ENCODE data around the gene HADHB.
"Not testable (repeated sequence)": the region's sequence is repeated elsewhere in the genome, so short reads cannot be mapped to it uniquely, and the experiment has no call there.

The HADHB gene

GRCh38 chr2:26235089-26235488 is 9.7 kb upstream of the HADHB start:
- Mint-ChIP-seq H3K36me3 (peaks cover 9% of the 10 kb centered on the region), H3K9me3 (no peaks in the 10 kb centered on the region), H3K4me1 (peaks cover 11% of the 10 kb centered on the region), H3K27ac (no peak overlapping the region), H3K4me3 (no peak overlapping the region), H3K27me3 (no peaks in the 10 kb centered on the region)

GRCh38 chr2:26237868-26238267 is 6.9 kb upstream of the HADHB start:
- Mint-ChIP-seq H3K4me3 (no peak overlapping the region), H3K27ac (no peak overlapping the region), H3K36me3 (peaks cover 8% of the 10 kb centered on the region), H3K27me3 (no peaks in the 10 kb centered on the region), H3K9me3 (no peaks in the 10 kb centered on the region), H3K4me1 (peaks cover 32% of the 10 kb centered on the region)

- Mint-ChIP-seq H3K27me3 (no peaks in the 10 kb centered on the region), H3K4me3 (no peak overlapping the region), H3K27ac (no peak overlapping the region), H3K36me3 (peaks cover 6% of the 10 kb centered on the region), H3K4me1 (peaks cover 38% of the 10 kb centered on the region), H3K9me3 (no peaks in the 10 kb centered on the region)
Measured at GRCh38 chr2:26238311-26238958, 6.3 kb upstream of the HADHB start.

GRCh38 chr2:26241928-26242436 is 2.8 kb upstream of the HADHB start:
- no peaks in the 10 kb centered on the region for H3K27me3 Mint-ChIP-seq
- H3K36me3 Mint-ChIP-seq: peaks cover 3% of the 10 kb centered on the region
- no peaks in the 10 kb centered on the region for H3K9me3 Mint-ChIP-seq
- H3K4me1 Mint-ChIP-seq: peaks cover 55% of the 10 kb centered on the region
- H3K4me3 Mint-ChIP-seq: peak overlapping the region; percentile 5
- no peak overlapping the region for H3K27ac Mint-ChIP-seq

GRCh38 chr2:26243470-26244308 is 1.1 kb upstream of the HADHB start:
- Mint-ChIP-seq H3K4me3 (peak overlapping the region; percentile 100), H3K4me1 (peaks cover 63% of the 10 kb centered on the region), H3K27ac (peak overlapping the region; percentile 100), H3K9me3 (no peaks in the 10 kb centered on the region), H3K27me3 (no peaks in the 10 kb centered on the region), H3K36me3 (peaks cover 2% of the 10 kb centered on the region)

GRCh38 chr2:26245231-26245732 is 543 bp downstream of the HADHB start:
- Mint-ChIP-seq H3K36me3 (peaks cover 2% of the 10 kb centered on the region), H3K9me3 (no peaks in the 10 kb centered on the region), H3K27ac (peak overlapping the region; percentile 100), H3K4me1 (peaks cover 55% of the 10 kb centered on the region), H3K4me3 (peak overlapping the region; percentile 100), H3K27me3 (no peaks in the 10 kb centered on the region)

- H3K4me1 Mint-ChIP-seq: peaks cover 50% of the 10 kb centered on the region
- peak overlapping the region; percentile 100 for H3K4me3 Mint-ChIP-seq
- no peaks in the 10 kb centered on the region for H3K27me3 Mint-ChIP-seq
- H3K27ac Mint-ChIP-seq: peak overlapping the region; percentile 100
- H3K36me3 Mint-ChIP-seq: peaks cover 2% of the 10 kb centered on the region
- no peaks in the 10 kb centered on the region for H3K9me3 Mint-ChIP-seq
Measured at GRCh38 chr2:26245810-26246209, 1.1 kb downstream of the HADHB start.

- Mint-ChIP-seq H3K9me3 (no peaks in the 10 kb centered on the region), H3K4me3 (peak overlapping the region; percentile 73), H3K36me3 (peaks cover 4% of the 10 kb centered on the region), H3K27ac (no peak overlapping the region), H3K4me1 (peaks cover 53% of the 10 kb centered on the region), H3K27me3 (no peaks in the 10 kb centered on the region)
Measured at GRCh38 chr2:26246818-26247217, 2.1 kb downstream of the HADHB start.

GRCh38 chr2:26249625-26250024 is 4.9 kb downstream of the HADHB start:
- Mint-ChIP-seq H3K4me1 (peaks cover 55% of the 10 kb centered on the region), H3K27me3 (no peaks in the 10 kb centered on the region), H3K9me3 (no peaks in the 10 kb centered on the region), H3K36me3 (peaks cover 2% of the 10 kb centered on the region), H3K27ac (no peak overlapping the region), H3K4me3 (no peak overlapping the region)

GRCh38 chr2:26251893-26252292 is 7.2 kb downstream of the HADHB start:
- Mint-ChIP-seq H3K9me3 (no peaks in the 10 kb centered on the region), H3K4me1 (peaks cover 47% of the 10 kb centered on the region), H3K27ac (no peak overlapping the region), H3K4me3 (no peak overlapping the region), H3K27me3 (no peaks in the 10 kb centered on the region), H3K36me3 (peaks cover 6% of the 10 kb centered on the region)

- Mint-ChIP-seq H3K27me3 (no peaks in the 10 kb centered on the region), H3K4me3 (no peak overlapping the region), H3K27ac (no peak overlapping the region), H3K4me1 (peaks cover 32% of the 10 kb centered on the region), H3K9me3 (no peaks in the 10 kb centered on the region), H3K36me3 (peaks cover 6% of the 10 kb centered on the region)
Measured at GRCh38 chr2:26255759-26256384, 11.1 kb downstream of the HADHB start.

- not testable (repeated sequence) for H3K9me3 Mint-ChIP-seq, H3K27ac Mint-ChIP-seq, H3K27me3 Mint-ChIP-seq, H3K36me3 Mint-ChIP-seq, H3K4me1 Mint-ChIP-seq, H3K4me3 Mint-ChIP-seq
Measured at GRCh38 chr2:26258836-26259235, 14.1 kb downstream of the HADHB start.

GRCh38 chr2:26268213-26268612 is 23.5 kb downstream of the HADHB start:
- Mint-ChIP-seq H3K4me3 (no peak overlapping the region), H3K36me3 (peaks cover 5% of the 10 kb centered on the region), H3K27me3 (no peaks in the 10 kb centered on the region), H3K4me1 (peaks cover 10% of the 10 kb centered on the region), H3K27ac (no peak overlapping the region), H3K9me3 (no peaks in the 10 kb centered on the region)

- H3K27ac Mint-ChIP-seq, H3K36me3 Mint-ChIP-seq, H3K9me3 Mint-ChIP-seq, H3K27me3 Mint-ChIP-seq, H3K4me1 Mint-ChIP-seq, H3K4me3 Mint-ChIP-seq: not testable (repeated sequence)
Measured at GRCh38 chr2:26268670-26269385, 24.1 kb downstream of the HADHB start.

- no peaks in the 10 kb centered on the region for H3K27me3 Mint-ChIP-seq
- peaks cover 10% of the 10 kb centered on the region for H3K4me1 Mint-ChIP-seq
- peaks cover 2% of the 10 kb centered on the region for H3K36me3 Mint-ChIP-seq
- H3K4me3 Mint-ChIP-seq: no peak overlapping the region
- no peaks in the 10 kb centered on the region for H3K9me3 Mint-ChIP-seq
- no peak overlapping the region for H3K27ac Mint-ChIP-seq
Measured at GRCh38 chr2:26269571-26270158, 24.9 kb downstream of the HADHB start.
